Neural cell (in vitro differentiated cells): Measurements from ENCODE around the gene CUBN. TPM values are rescaled to one million over a fixed set of nuclear protein-coding genes. Genes with fewer than 3 reads are reported as not detected.

ENCODE experiments used
- H2AFZ ChIP-seq: fragments of 200-600, 300-800 bp; sonication (generic), shearing (Covaris generic); 2 replicates; pipeline ENCODE4 v1.6.0; 2014; ENCODE audit warnings: low read depth, mild to moderate bottlenecking, antibody characterized with exemption, low read length, moderate library complexity
- H3F3A ChIP-seq: fragments of 200-600 bp; shearing (Covaris generic); 2 replicates; pipeline ENCODE4 v1.6.1; 2016; ENCODE audit warnings: mild to moderate bottlenecking, moderate library complexity, mixed read lengths, antibody characterized with exemption, low read length; ENCODE audit not compliant: insufficient read depth, poor library complexity, severe bottlenecking
- H3K27ac ChIP-seq: fragments of 200-600, 300-800 bp; sonication (generic), shearing (Covaris generic); 2 replicates; pipeline ENCODE4 v1.5.1; 2014; ENCODE audit warnings: mild to moderate bottlenecking, low read length, moderate library complexity
- H3K27me3 ChIP-seq: fragments of 300-800, 200-600 bp; sonication (generic), shearing (Covaris generic); 2 replicates; pipeline ENCODE4 v1.6.0; 2014; ENCODE audit warnings: mild to moderate bottlenecking, low read depth, low read length, moderate library complexity; ENCODE audit not compliant: insufficient read depth
- H3K36me3 ChIP-seq: fragments of 300-800, 200-600 bp; sonication (generic), shearing (Covaris generic); 2 replicates; pipeline ENCODE4 v1.5.1; 2014; ENCODE audit warnings: mild to moderate bottlenecking, antibody characterized with exemption, low read length, moderate library complexity; ENCODE audit not compliant: insufficient read depth
- H3K4me2 ChIP-seq: fragments of 300-800, 200-600 bp; sonication (generic), shearing (Covaris generic); 2 replicates; pipeline ENCODE4 v1.6.0; 2014; ENCODE audit warnings: mild to moderate bottlenecking, low read length
- H3K4me3 ChIP-seq: fragments of 300-800, 200-600 bp; sonication (generic), shearing (Covaris generic); 2 replicates; pipeline ENCODE4 v1.5.1; 2014; ENCODE audit warnings: mild to moderate bottlenecking, low read length, moderate library complexity
- H3K79me2 ChIP-seq: fragments of 200-600 bp; shearing (Covaris generic); replicated peaks from 2 replicates; pipeline ENCODE4 v1.6.0; 2014; ENCODE audit warnings: mild to moderate bottlenecking, low read length, moderate library complexity; ENCODE audit not compliant: insufficient read depth
- H3K9ac ChIP-seq: fragments of 300-800, 200-600 bp; sonication (generic), shearing (Covaris generic); 2 replicates; pipeline ENCODE4 v1.6.1; 2016; ENCODE audit warnings: mild to moderate bottlenecking, low read length, mixed read lengths
- H3K9me2 ChIP-seq: fragments of 200-600 bp; shearing (Covaris generic); 2 replicates; pipeline ENCODE4 v1.6.1; 2016; ENCODE audit warnings: mild to moderate bottlenecking, low read length, mixed read lengths; ENCODE audit not compliant: insufficient read depth
- H3K9me3 ChIP-seq: fragments of 200-600, 300-800 bp; sonication (generic), shearing (Covaris generic); 2 replicates; pipeline ENCODE4 v1.6.1; 2016; ENCODE audit warnings: mild to moderate bottlenecking, mixed run types, low read length, moderate library complexity, mixed read lengths
- H4K20me1 ChIP-seq: fragments of 200-600 bp; shearing (Covaris generic); 2 replicates; pipeline ENCODE4 v1.6.1; 2016; ENCODE audit warnings: mild to moderate bottlenecking, mixed run types; ENCODE audit not compliant: insufficient read depth
- CTCF ChIP-seq: fragments of 450-650 bp; IDR thresholded peaks from 2 replicates; pipeline ENCODE4 v1.5.1; 2014; ENCODE audit warnings: antibody characterized with exemption, mild to moderate bottlenecking, moderate library complexity; ENCODE audit not compliant: poor library complexity, severe bottlenecking
- EP300 ChIP-seq: fragments of 450-650 bp; conservative IDR thresholded peaks from 2 replicates; pipeline ENCODE4 v1.6.1; 2014; ENCODE audit warnings: antibody characterized with exemption, mild to moderate bottlenecking, moderate library complexity; ENCODE audit not compliant: poor library complexity, severe bottlenecking
- EZH2 ChIP-seq: fragments of 200-600, 300-800 bp; shearing (Covaris generic), sonication (generic); IDR thresholded peaks from 2 replicates; pipeline ENCODE4 v1.6.1; 2014; ENCODE audit warnings: antibody characterized with exemption, low read length, borderline replicate concordance, mild to moderate bottlenecking; ENCODE audit not compliant: insufficient read depth, poor library complexity, severe bottlenecking
- MXI1 ChIP-seq: fragments of 450-650 bp; conservative IDR thresholded peaks from 2 replicates; pipeline ENCODE4 v1.6.1; 2014; ENCODE audit warnings: antibody characterized with exemption, mild to moderate bottlenecking; ENCODE audit not compliant: poor library complexity, severe bottlenecking
- POLR2AphosphoS5 ChIP-seq: IDR thresholded peaks from 2 replicates; pipeline ENCODE4 v1.6.1; 2012
- RAD21 ChIP-seq: fragments of 450-650 bp; conservative IDR thresholded peaks from 2 replicates; pipeline ENCODE4 v1.6.1; 2014; ENCODE audit warnings: antibody characterized with exemption, mild to moderate bottlenecking, moderate library complexity
- REST ChIP-seq: IDR thresholded peaks from 2 replicates; pipeline ENCODE4 v1.6.1; 2012; ENCODE audit warnings: borderline replicate concordance
- SMC3 ChIP-seq: fragments of 450-650 bp; conservative IDR thresholded peaks from 2 replicates; pipeline ENCODE4 v1.6.1; 2014; ENCODE audit warnings: antibody characterized with exemption, mild to moderate bottlenecking, moderate library complexity; ENCODE audit not compliant: poor library complexity
- TAF1 ChIP-seq: IDR thresholded peaks from 2 replicates; pipeline ENCODE4 v1.6.1; 2012; ENCODE audit warnings: low read depth
- polyA plus RNA-seq: library from polyadenylated mRNA; depleted of rRNA; stranded (reverse); fragments of >200 nt; gene quantifications from 2 replicates; pipeline ENCODE4 v1.2.3, GENCODE V29; 2014

CUBN gene
- polyA plus RNA-seq, 1 donor from 2014 or later, result 7.1 TPM

GRCh38 chr10:16992611-16993119, 136.9 kb downstream of the CUBN start:
- no peak for TF ChIP-seq REST
- no peak for TF ChIP-seq EP300
- H2AFZ ChIP-seq, result no peak overlapping the region
- H3K9me2 ChIP-seq, result no peaks in the 10 kb centered on the region
- H3K79me2 ChIP-seq, result no peaks in the 10 kb centered on the region
- no peaks in the 10 kb centered on the region for H3K27me3 ChIP-seq
- no peak overlapping the region for H3K9ac ChIP-seq
- no peaks in the 10 kb centered on the region for H3F3A ChIP-seq
- H3K9me3 ChIP-seq, result no peaks in the 10 kb centered on the region
- H4K20me1 ChIP-seq, result no peaks in the 10 kb centered on the region
- H3K27ac ChIP-seq, result no peak overlapping the region
- H3K4me3 ChIP-seq, result no peak overlapping the region
- H3K4me2 ChIP-seq, result no peak overlapping the region
- H3K36me3 ChIP-seq, result no peaks in the 10 kb centered on the region

- Histone ChIP-seq H3K9me2 (no peaks in the 10 kb centered on the region), H3K4me2 (no peak overlapping the region), H3K9ac (no peak overlapping the region), H4K20me1 (no peaks in the 10 kb centered on the region), H3F3A (no peaks in the 10 kb centered on the region), H3K9me3 (no peaks in the 10 kb centered on the region), H3K36me3 (no peaks in the 10 kb centered on the region), H3K27me3 (no peaks in the 10 kb centered on the region), H3K79me2 (no peaks in the 10 kb centered on the region), H2AFZ (no peak overlapping the region), H3K27ac (no peak overlapping the region), H3K4me3 (no peak overlapping the region)
- TF ChIP-seq POLR2AphosphoS5 (no peak), EP300 (no peak), TAF1 (no peak), RAD21 (no peak), REST (no peak), SMC3 (no peak), MXI1 (no peak), CTCF (no peak), EZH2 (no peak)
These were observed 138.6 kb downstream of the CUBN start for GRCh38 chr10:16991011-16991410.
